Skeletal muscle satellite cell (primary cell): ENCODE data around the gene MVP.

Experiments
- H3K27me3 ChIP-seq: 2 replicates; pipeline ENCODE4 v1.7.0; 2013; ENCODE audit warnings: low read length; ENCODE audit not compliant: control insufficient read depth, insufficient read depth
- H3K36me3 ChIP-seq: 2 replicates; pipeline ENCODE4 v1.7.0; 2013; ENCODE audit warnings: mild to moderate bottlenecking, control low read depth, low read length; ENCODE audit not compliant: insufficient read depth
- H3K4me1 ChIP-seq: 2 replicates; pipeline ENCODE4 v1.7.0; 2013; ENCODE audit warnings: low read length; ENCODE audit not compliant: control insufficient read depth, insufficient read depth
- H3K4me2 ChIP-seq: 2 replicates; pipeline ENCODE4 v1.7.0; 2013; ENCODE audit warnings: mild to moderate bottlenecking, low read length
- H3K4me3 ChIP-seq: 2 replicates; pipeline ENCODE4 v1.7.0; 2013; ENCODE audit warnings: low read length
- H3K9ac ChIP-seq: 2 replicates; pipeline ENCODE4 v1.7.0; 2013; ENCODE audit warnings: mild to moderate bottlenecking, low read depth, low read length, moderate library complexity
- H3K9me3 ChIP-seq: replicated peaks from 2 replicates; pipeline ENCODE4 v1.7.0; 2013; ENCODE audit warnings: mild to moderate bottlenecking, control low read depth, low read length

MVP gene

GRCh38 chr16:29806099-29806579 lies 14.1 kb upstream of the MVP start, which contains the start of gene MAZ:
MAZ (plus strand) TSS chr16:29806529; CDS start chr16:29806702, 173 bp downstream.
- peaks cover 40% of the 10 kb centered on the region for H3K36me3 ChIP-seq
- peaks cover 45% of the 10 kb centered on the region for H3K4me1 ChIP-seq
- peak within 1 kb of the TSS; percentile 99 for H3K4me2 ChIP-seq

DNA sequence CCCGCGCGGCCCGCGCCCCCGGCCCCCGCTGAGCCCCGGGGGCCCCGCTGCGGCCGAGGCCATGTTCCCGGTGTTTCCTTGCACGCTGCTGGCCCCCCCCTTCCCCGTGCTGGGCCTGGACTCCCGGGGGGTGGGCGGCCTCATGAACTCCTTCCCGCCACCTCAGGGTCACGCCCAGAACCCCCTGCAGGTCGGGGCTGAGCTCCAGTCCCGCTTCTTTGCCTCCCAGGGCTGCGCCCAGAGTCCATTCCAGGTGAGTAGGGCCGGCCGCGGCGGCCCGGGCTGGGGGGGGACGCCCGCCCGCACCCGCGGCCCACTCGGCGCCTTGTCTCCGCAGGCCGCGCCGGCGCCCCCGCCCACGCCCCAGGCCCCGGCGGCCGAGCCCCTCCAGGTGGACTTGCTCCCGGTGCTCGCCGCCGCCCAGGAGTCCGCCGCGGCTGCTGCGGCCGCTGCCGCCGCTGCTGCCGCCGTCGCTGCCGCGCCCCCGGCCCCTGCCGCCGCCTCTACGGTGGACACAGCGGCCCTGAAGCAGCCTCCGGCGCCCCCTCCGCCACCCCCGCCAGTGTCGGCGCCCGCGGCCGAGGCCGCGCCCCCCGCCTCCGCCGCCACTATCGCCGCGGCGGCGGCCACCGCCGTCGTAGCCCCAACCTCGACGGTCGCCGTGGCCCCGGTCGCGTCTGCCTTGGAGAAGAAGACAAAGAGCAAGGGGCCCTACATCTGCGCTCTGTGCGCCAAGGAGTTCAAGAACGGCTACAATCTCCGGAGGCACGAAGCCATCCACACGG lies 13.4 kb upstream of the MVP start:
- Histone ChIP-seq H3K27me3 (no peaks in the 10 kb centered on the region), H3K4me3 (peak overlapping the region; percentile 77), H3K9ac (peak overlapping the region; percentile 77), H3K4me2 (peak overlapping the region; percentile 89), H3K4me1 (peaks cover 51% of the 10 kb centered on the region), H3K36me3 (peaks cover 35% of the 10 kb centered on the region), H3K9me3 (no peaks in the 10 kb centered on the region)

More at GRCh38 chr16:29806099-29806579, 14.1 kb upstream of the MVP start, which contains the start of gene MAZ:
- H3K4me3 ChIP-seq = peak within 1 kb of the TSS; percentile 78
- no peaks in the 10 kb centered on the region for H3K9me3 ChIP-seq
- peak within 1 kb of the TSS; percentile 89 for H3K9ac ChIP-seq
- H3K27me3 ChIP-seq = no peaks in the 10 kb centered on the region

DNA sequence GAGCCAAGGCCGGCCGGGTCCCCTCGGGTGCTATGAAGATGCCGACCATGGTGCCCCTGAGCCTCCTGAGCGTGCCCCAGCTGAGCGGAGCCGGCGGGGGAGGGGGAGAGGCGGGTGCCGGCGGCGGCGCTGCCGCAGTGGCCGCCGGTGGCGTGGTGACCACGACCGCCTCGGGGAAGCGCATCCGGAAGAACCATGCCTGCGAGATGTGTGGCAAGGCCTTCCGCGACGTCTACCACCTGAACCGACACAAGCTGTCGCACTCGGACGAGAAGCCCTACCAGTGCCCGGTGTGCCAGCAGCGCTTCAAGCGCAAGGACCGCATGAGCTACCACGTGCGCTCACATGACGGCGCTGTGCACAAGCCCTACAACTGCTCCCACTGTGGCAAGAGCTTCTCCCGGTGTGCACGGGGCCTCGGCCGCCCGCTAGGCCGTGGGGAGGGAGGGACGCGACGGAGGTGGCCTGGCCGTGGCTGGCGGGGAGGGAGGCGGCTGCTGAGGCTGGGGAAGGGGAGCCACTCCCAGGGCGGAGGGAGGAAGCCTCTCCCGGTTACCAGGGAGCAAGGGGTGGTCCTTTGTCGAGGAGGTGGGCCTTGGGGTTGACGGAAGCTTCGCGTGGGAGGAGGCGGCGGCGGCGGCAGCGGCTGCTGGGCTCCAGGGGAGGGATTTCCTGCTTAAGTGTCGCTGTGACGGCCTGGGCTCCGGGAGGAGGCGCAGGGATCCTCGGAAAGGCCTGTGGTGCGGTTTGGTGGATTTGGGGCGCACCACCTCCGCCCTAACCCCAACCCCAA lies 12.6 kb upstream of the MVP start:
- peak overlapping the region; percentile 77 for H3K9ac ChIP-seq

GRCh38 chr16:29808219-29808900 lies 11.9 kb upstream of the MVP start:
- Histone ChIP-seq H3K27me3 (no peaks in the 10 kb centered on the region), H3K4me2 (peak overlapping the region; percentile 89), H3K4me1 (peaks cover 59% of the 10 kb centered on the region), H3K9ac (peak overlapping the region; percentile 77), H3K9me3 (no peaks in the 10 kb centered on the region), H3K36me3 (peaks cover 22% of the 10 kb centered on the region), H3K4me3 (peak overlapping the region; percentile 77)

More for the DNA sequence above, 12.6 kb upstream of the MVP start:
- Histone ChIP-seq H3K36me3 (peaks cover 29% of the 10 kb centered on the region), H3K4me2 (peak overlapping the region; percentile 89), H3K4me3 (peak overlapping the region; percentile 77), H3K4me1 (peaks cover 56% of the 10 kb centered on the region), H3K27me3 (no peaks in the 10 kb centered on the region), H3K9me3 (no peaks in the 10 kb centered on the region)

DNA sequence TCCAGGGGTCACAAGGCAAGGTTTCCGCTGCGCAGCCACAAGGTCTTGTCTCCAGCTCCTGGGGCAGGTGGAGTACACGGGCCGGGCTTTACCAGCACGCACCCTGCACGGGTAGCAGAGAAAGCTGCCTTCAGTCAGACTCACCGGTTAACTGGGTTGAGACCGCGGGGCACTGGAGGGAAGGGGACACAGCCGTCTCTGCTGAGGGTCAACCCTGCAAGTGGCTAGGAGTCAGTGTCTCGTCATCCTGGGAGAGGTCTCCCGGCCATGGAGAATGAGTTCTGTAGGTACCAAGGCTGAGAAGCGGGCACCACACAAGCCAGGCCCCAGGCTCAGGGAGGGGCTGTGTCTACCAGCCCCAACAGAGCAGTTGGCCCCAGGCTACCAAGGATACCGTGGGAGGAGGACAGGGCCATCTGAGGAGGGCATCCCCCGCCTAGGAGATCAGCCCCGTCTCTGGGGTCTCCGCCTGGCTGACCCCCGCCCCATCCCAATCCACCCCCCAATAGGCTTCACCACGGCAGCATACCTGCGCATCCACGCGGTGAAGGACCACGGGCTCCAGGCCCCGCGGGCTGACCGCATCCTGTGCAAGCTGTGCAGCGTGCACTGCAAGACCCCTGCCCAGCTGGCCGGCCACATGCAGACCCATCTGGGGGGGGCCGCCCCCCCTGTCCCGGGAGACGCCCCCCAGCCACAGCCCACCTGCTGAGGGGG lies 11.1 kb upstream of the MVP start:
- Histone ChIP-seq H3K4me3 (peak overlapping the region; percentile 77), H3K4me1 (peaks cover 54% of the 10 kb centered on the region)

GRCh38 chr16:29809850-29810698 lies 10.2 kb upstream of the MVP start:
- peaks cover 48% of the 10 kb centered on the region for H3K4me1 ChIP-seq
- no peak overlapping the region for H3K4me3 ChIP-seq
- H3K27me3 ChIP-seq = no peaks in the 10 kb centered on the region
- H3K4me2 ChIP-seq = peak overlapping the region; percentile 94
- peaks cover 21% of the 10 kb centered on the region for H3K36me3 ChIP-seq
- H3K9ac ChIP-seq = peak overlapping the region; percentile 33
- no peaks in the 10 kb centered on the region for H3K9me3 ChIP-seq

More for the DNA sequence above, 11.1 kb upstream of the MVP start:
- Histone ChIP-seq H3K9ac (peak overlapping the region; percentile 77), H3K36me3 (peaks cover 21% of the 10 kb centered on the region), H3K4me2 (peak overlapping the region; percentile 89), H3K27me3 (no peaks in the 10 kb centered on the region), H3K9me3 (no peaks in the 10 kb centered on the region)

DNA sequence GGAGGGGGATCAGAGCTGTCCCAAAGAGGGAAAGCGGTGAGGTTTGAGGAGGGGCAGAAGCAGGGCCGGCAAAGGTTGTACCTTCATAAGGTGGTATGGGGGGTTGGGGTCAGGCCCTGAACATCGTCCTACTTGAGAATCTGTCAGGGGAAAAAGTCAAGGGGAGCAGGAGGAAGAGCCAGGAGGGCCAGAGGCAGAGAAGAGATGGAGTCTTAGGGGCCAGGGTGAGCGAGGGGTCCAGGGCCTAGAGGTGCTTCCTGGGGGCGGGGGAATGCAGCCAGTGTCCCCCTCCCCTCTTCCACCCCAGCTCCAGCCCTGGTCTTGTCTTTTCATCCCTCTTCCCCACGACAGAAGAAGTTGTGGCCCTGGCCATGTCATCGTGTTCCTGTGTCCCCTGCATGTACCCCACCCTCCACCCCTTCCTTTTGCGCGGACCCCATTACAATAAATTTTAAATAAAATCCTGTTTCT lies 9.5 kb upstream of the MVP start:
- Histone ChIP-seq H3K4me3 (no peak overlapping the region), H3K4me1 (peaks cover 51% of the 10 kb centered on the region), H3K4me2 (peak overlapping the region; percentile 94), H3K27me3 (no peaks in the 10 kb centered on the region), H3K36me3 (peaks cover 21% of the 10 kb centered on the region), H3K9ac (peak overlapping the region; percentile 33), H3K9me3 (no peaks in the 10 kb centered on the region)

DNA sequence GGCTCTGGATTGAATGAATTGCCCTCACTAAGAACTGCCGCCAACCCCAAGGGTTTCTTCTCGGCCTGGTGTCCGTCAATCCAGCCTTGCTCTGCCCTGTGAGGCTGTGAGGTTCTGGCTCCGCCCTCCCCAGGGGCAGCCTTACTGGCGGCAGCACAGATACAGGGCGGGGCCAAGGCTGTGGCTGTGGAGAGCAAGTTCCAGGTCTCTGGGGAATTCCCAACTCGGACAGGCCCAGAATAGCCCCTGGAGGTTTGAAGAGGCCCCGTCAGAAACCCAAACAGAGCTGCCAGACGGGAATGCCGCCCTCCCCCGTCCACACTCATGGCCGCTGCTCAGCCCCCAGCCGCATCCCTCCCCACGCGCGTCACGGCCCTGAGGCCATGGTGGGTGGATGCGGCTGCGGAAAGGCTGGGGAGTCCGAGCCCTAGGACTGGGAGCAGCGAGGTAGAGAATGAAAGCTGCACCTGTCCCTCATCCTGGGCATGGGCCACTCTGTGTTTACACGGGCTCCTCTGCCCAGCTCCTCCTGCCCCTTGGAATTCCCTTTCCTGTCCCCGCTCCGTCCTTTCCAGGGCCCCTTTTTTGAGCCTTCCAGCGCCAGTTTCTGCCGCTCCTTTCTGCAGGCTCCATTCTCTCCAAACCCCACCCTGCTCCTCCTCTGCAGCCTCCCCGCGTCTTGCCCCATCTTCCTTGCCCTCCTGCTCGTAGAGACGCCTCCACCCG lies 8.9 kb upstream of the MVP start:
- Histone ChIP-seq H3K9ac (peak overlapping the region; percentile 42), H3K4me1 (peaks cover 51% of the 10 kb centered on the region)

GRCh38 chr16:29811896-29812665 lies 8.2 kb upstream of the MVP start, which contains the start of gene PRRT2:
PRRT2 (plus strand) TSS chr16:29812193; CDS start chr16:29813055, 862 bp downstream.
- peak within 1 kb of the TSS; percentile 42 for H3K9ac ChIP-seq
- peaks cover 55% of the 10 kb centered on the region for H3K4me1 ChIP-seq
- peak within 1 kb of the TSS; percentile 94 for H3K4me2 ChIP-seq

More for the DNA sequence above, 8.9 kb upstream of the MVP start:
- peaks cover 21% of the 10 kb centered on the region for H3K36me3 ChIP-seq
- H3K4me3 ChIP-seq = peak overlapping the region; percentile 65
- no peaks in the 10 kb centered on the region for H3K27me3 ChIP-seq
- no peaks in the 10 kb centered on the region for H3K9me3 ChIP-seq
- peak overlapping the region; percentile 94 for H3K4me2 ChIP-seq

More at GRCh38 chr16:29811896-29812665, 8.2 kb upstream of the MVP start, which contains the start of gene PRRT2:
- Histone ChIP-seq H3K27me3 (no peaks in the 10 kb centered on the region), H3K36me3 (peaks cover 21% of the 10 kb centered on the region), H3K4me3 (peak within 1 kb of the TSS; percentile 65), H3K9me3 (no peaks in the 10 kb centered on the region)
